ENCODE data around the gene BBS2. TPM values are rescaled to one million over a fixed set of nuclear protein-coding genes. Genes with fewer than 3 reads are reported as not detected.

Gene BBS2
- total RNA-seq, 4 donors from 2014 or later, result 38.7 to 171 (median 41.2) TPM

GRCh38 chr16:56488035-56488434, 31.8 kb downstream of the BBS2 start:
- no peak for DNase-seq
- Histone ChIP-seq H3K4me3 (no peak overlapping the region), H3K36me3 (peaks cover 0 to 26% (median 10%) of the 10 kb centered on the region in 4 donors), H3K9me3 (no peaks in the 10 kb centered on the region), H3K27ac (no peak overlapping the region), H3K27me3 (no peaks in the 10 kb centered on the region), H3K4me1 (no peaks in the 10 kb centered on the region)
- intact Hi-C loops (cut with DNase I; ENCODE audit: low total_unique reads), result no loop called here
- 73 to 91% methylated on average over 5 of the region's 5 CpGs for WGBS, 2 donors (ENCODE audit: low coverage in 1 of 2)
- in situ Hi-C loops (cut with MboI; ENCODE audit: low pct_ligation_motif_present in 1 of 4, low pct_unique_long_range_greater_than_20kb in 1 of 4, low sequenced_read_pairs in 3 of 4), result no loop called here
- TF ChIP-seq EP300 (IDR thresholded peaks at IDR 0.05; ENCODE audit: low read depth) (no peak), POLR2A (IDR thresholded peaks at IDR 0.05) (no peak)

- in situ Hi-C loops (cut with MboI; ENCODE audit: low pct_ligation_motif_present in 1 of 4, low pct_unique_long_range_greater_than_20kb in 1 of 4, low sequenced_read_pairs in 3 of 4), result no loop called here
- peaks cover 0 to 19% (median 9%) of the 10 kb centered on the region in 4 donors for H3K36me3 ChIP-seq
These were observed 36.4 kb downstream of the BBS2 start for GRCh38 chr16:56483394-56483793.

DNA sequence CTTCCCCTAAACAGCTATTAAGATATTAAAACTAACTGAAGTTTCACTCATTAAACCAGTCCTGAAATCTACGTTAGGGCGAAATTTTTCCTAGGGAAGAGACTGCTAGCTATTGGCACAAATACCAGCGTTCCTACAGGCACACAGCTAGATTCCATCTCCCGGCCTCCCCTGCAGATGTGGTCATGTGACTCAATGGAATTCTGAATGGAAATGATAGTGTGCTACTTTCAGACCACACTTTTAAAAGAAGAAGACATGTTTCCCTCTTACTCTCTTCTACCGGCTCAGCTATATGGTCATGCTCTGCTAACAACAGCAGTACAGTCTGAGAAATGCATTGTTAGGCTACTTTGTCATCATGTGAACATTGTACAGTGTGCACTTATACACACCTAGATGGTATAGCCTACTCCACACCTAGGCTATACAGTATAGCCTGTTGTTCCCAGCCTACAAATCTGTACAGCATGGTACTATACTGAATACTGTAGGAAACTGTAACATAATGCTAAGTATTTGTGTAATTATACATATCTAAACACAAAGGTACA, 37.1 kb downstream of the BBS2 start:
- intact Hi-C loops (cut with DNase I; ENCODE audit: low total_unique reads), result no loop called here
- H3K36me3 ChIP-seq, result peaks cover 0 to 25% (median 10%) of the 10 kb centered on the region in 4 donors

More at GRCh38 chr16:56483394-56483793, 36.4 kb downstream of the BBS2 start:
- Histone ChIP-seq H3K27me3 (no peaks in the 10 kb centered on the region), H3K27ac (no peak overlapping the region), H3K4me3 (no peak overlapping the region), H3K9me3 (no peaks in the 10 kb centered on the region), H3K4me1 (no peaks in the 10 kb centered on the region)
- no peak for DNase-seq
- TF ChIP-seq, protein P1, sequence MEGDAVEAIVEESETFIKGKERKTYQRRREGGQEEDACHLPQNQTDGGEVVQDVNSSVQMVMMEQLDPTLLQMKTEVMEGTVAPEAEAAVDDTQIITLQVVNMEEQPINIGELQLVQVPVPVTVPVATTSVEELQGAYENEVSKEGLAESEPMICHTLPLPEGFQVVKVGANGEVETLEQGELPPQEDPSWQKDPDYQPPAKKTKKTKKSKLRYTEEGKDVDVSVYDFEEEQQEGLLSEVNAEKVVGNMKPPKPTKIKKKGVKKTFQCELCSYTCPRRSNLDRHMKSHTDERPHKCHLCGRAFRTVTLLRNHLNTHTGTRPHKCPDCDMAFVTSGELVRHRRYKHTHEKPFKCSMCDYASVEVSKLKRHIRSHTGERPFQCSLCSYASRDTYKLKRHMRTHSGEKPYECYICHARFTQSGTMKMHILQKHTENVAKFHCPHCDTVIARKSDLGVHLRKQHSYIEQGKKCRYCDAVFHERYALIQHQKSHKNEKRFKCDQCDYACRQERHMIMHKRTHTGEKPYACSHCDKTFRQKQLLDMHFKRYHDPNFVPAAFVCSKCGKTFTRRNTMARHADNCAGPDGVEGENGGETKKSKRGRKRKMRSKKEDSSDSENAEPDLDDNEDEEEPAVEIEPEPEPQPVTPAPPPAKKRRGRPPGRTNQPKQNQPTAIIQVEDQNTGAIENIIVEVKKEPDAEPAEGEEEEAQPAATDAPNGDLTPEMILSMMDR (IDR thresholded peaks at IDR 0.05), result no peak
- intact Hi-C loops (cut with DNase I; ENCODE audit: low total_unique reads), result no loop called here

DNA sequence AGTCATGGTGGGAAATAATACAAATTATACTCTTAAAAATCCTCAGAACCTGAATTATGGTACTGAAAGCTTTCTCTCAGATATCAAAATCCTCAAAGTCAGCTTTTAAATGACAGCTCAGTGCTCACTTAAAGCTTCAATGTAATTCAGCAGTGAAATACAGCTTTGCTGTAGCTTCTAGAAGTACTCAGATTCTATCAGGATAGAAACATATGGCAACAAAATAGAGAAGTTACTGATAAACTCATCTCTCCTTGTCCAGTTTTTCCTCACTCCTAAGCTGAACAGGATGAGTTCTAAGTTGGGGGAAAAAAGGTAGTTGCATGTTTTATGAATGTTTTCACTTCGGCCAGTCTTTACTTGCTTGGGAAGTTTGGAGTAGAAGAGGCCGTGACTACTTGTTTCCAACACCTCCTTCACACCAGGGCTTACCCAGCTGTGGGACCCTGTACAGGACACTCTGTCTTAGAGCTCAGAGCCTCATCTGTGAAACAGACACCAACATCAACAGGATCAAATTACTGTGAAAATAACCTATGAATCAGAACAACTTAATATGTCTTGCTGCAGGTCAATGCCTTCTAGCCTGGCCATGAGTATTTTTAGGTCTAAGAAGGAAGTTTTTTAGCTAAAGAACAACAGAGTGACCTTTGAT, 38.2 kb downstream of the BBS2 start:
- Histone ChIP-seq H3K27ac (no peak overlapping the region), H3K36me3 (peaks cover 0 to 35% (median 16%) of the 10 kb centered on the region in 4 donors), H3K4me1 (no peaks in the 10 kb centered on the region), H3K4me3 (no peak overlapping the region), H3K9me3 (no peaks in the 10 kb centered on the region), H3K27me3 (no peaks in the 10 kb centered on the region)
- in situ Hi-C loops (cut with MboI; ENCODE audit: low pct_ligation_motif_present in 1 of 4, low pct_unique_long_range_greater_than_20kb in 1 of 4, low sequenced_read_pairs in 3 of 4) (no loop called here), intact Hi-C loops (cut with DNase I; ENCODE audit: low total_unique reads) (no loop called here)
- DNase-seq, result no peak
- 96 to 100% methylated on average over 2 of the region's 2 CpGs for WGBS, 2 donors (ENCODE audit: low coverage in 1 of 2)
- TF ChIP-seq POLR2AphosphoS5 (IDR thresholded peaks at IDR 0.05) (no peak), POLR2A (IDR thresholded peaks at IDR 0.05) (no peak), EP300 (IDR thresholded peaks at IDR 0.05; ENCODE audit: low read depth) (no peak)
- TF ChIP-seq, protein P1 (IDR thresholded peaks at IDR 0.05), result no peak

More for the DNA sequence above, 37.1 kb downstream of the BBS2 start:
- Histone ChIP-seq H3K27me3 (no peaks in the 10 kb centered on the region), H3K9me3 (no peaks in the 10 kb centered on the region), H3K27ac (no peak overlapping the region), H3K4me3 (no peak overlapping the region), H3K4me1 (no peaks in the 10 kb centered on the region)
- WGBS, 2 donors (ENCODE audit: low coverage in 1 of 2), result 87 to 90% methylated on average over 2 to 5 of the region's 5 CpGs
- TF ChIP-seq POLR2A (IDR thresholded peaks at IDR 0.05), result no peak
- TF ChIP-seq POLR2AphosphoS5 (IDR thresholded peaks at IDR 0.05), result no peak
- in situ Hi-C loops (cut with MboI; ENCODE audit: low pct_ligation_motif_present in 1 of 4, low pct_unique_long_range_greater_than_20kb in 1 of 4, low sequenced_read_pairs in 3 of 4), result no loop called here
- no peak for DNase-seq

DNA sequence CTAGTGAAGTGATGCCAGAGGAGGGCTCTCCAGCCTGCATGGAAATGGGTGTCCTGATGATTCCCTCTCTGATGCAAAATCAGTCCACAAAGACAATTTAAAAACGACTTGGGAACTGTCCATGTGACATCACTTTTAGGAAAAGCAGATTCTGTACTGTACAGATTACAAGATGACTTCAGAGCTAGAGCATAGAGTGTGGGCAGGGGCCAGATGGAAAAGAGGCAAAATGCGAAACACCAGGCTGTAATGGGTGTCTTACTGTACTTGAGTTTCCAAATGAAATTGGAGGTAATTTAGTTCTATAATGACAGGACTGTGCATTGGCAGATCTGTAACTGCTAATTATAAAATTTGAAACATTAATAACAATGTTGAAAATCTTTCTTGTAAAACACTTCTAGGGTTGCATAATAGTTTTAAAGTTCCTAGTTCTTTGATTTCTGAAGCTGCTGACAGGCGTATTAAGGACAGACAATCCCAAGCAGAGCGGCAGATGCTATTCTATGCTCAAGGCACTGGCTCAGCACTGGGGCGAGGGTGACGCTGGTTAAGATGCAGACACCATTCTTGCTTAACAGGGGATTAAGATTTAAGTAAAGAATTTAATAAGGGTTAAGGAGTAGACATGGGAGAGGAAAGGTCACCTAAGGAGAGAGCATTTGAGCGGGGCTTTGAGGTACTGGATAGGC, 38.9 kb downstream of the BBS2 start:
- Histone ChIP-seq H3K4me1 (no peaks in the 10 kb centered on the region), H3K36me3 (peaks cover 0 to 42% (median 19%) of the 10 kb centered on the region in 4 donors), H3K27ac (no peak overlapping the region), H3K4me3 (no peak overlapping the region), H3K9me3 (no peaks in the 10 kb centered on the region), H3K27me3 (no peaks in the 10 kb centered on the region)
- no peak for TF ChIP-seq POLR2A (IDR thresholded peaks at IDR 0.05)
- TF ChIP-seq POLR2AphosphoS5 (IDR thresholded peaks at IDR 0.05), result no peak
- no peak for TF ChIP-seq EP300 (IDR thresholded peaks at IDR 0.05; ENCODE audit: low read depth)
- TF ChIP-seq, protein P1 (IDR thresholded peaks at IDR 0.05), result no peak
- in situ Hi-C loops (cut with MboI; ENCODE audit: low pct_ligation_motif_present in 1 of 4, low pct_unique_long_range_greater_than_20kb in 1 of 4, low sequenced_read_pairs in 3 of 4) (no loop called here), intact Hi-C loops (cut with DNase I; ENCODE audit: low total_unique reads) (no loop called here)
- DNase-seq, result no peak
- 83 to 88% methylated on average over 7 of the region's 7 CpGs for WGBS, 2 donors (ENCODE audit: low coverage in 1 of 2)

Measured in transverse colon (tissue), 4 donors.